Fibroblast of villous mesenchyme (primary cell): ENCODE measurements around the gene ZNF628. TPM values are rescaled to one million over a fixed set of nuclear protein-coding genes. Genes with fewer than 3 reads are reported as not detected.

ENCODE experiments used
- DNase-seq: peaks from one replicate; pipeline ENCODE4 v3.0.0-alpha.2; 2010; ENCODE audit warnings: low read depth
- H3K4me3 ChIP-seq: 2 replicates; pipeline ENCODE4 v1.5.1; 2011; ENCODE audit warnings: low read depth, mild to moderate bottlenecking, low read length
- total RNA-seq: library from RNA; depleted of rRNA; stranded (reverse); fragments of >200 nt; gene quantifications from 2 replicates; pipeline ENCODE4 v1.2.3, GENCODE V29; 2012
- TF ChIP-seq, protein P1 (sequence below): IDR thresholded peaks from 2 replicates; pipeline ENCODE4 v1.5.1; 2012; ENCODE audit warnings: low read depth, mild to moderate bottlenecking, low read length; ENCODE audit not compliant: insufficient read depth

The ZNF628 gene
- total RNA-seq, 1 donor = 0.86 TPM

DNA sequence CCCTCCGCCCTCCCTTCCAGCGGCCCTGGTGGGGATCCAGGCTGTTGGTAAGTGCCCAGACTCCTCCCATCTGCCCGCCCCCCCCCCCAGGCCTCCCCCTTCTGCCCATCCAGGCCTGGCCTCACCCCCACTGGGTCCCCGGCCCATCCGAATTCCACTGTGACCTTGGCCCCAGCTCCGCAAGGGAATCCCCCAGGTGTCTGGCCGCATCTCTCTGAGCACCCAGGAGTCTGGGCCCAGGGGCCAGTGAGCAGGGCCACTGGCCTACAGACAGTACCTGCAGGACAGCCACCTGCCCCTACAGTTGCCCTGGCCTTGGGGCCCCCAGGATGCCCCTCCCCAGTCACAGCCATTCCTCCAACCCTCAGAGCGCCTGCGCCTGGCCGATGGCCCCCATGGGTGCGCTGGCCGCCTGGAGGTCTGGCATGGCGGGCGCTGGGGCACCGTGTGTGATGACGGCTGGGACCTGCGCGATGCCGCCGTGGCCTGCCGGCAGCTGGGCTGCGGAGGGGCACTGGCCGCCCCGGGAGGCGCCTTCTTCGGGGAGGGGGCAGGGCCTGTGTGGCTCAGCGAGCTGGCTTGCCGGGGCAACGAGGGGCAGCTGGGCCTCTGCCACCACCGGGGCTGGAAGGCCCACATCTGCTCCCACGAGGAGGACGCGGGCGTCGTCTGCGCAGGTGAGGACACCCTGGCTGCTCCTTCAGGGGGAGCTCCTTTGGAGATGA, 12.7 kb downstream of the ZNF628 start:
- TF ChIP-seq, protein P1, sequence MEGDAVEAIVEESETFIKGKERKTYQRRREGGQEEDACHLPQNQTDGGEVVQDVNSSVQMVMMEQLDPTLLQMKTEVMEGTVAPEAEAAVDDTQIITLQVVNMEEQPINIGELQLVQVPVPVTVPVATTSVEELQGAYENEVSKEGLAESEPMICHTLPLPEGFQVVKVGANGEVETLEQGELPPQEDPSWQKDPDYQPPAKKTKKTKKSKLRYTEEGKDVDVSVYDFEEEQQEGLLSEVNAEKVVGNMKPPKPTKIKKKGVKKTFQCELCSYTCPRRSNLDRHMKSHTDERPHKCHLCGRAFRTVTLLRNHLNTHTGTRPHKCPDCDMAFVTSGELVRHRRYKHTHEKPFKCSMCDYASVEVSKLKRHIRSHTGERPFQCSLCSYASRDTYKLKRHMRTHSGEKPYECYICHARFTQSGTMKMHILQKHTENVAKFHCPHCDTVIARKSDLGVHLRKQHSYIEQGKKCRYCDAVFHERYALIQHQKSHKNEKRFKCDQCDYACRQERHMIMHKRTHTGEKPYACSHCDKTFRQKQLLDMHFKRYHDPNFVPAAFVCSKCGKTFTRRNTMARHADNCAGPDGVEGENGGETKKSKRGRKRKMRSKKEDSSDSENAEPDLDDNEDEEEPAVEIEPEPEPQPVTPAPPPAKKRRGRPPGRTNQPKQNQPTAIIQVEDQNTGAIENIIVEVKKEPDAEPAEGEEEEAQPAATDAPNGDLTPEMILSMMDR = no peak
- H3K4me3 ChIP-seq = no peak overlapping the region
- no peak for DNase-seq

DNA sequence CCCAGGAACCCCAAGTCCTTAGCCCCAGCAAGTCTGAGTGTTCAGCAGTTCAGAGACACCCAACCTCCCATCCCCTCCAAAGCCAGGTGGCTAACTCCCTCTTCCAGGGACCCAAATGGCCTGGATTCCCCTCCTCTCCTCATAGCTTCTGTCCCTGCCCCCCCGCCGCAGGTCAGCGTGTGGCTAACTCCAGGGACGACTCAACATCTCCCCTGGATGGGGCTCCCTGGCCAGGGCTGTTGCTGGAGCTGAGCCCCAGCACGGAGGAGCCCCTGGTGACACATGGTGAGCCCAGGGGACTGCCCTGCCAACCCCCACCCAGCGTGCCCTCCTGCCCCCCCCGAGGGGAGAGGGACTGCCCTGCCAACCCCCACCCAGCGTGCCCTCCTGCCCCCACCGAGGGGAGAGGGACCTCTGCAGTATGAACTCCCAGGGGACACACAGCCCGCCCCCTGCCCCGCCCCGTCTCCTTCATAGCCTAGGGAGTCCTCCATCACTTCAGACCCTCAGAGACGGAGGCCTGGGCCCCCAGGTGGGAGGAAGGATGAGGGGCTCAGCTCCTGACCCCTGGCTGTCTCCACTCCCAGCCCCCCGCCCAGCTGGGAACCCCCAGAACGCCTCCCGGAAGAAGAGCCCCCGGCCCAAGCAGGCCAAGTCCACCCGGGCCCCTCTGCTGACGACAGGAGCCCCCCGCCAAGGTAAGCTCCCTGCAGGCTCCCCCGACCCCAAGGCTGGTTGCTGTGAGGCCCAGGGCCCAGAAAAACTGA, 13.5 kb downstream of the ZNF628 start:
- DNase-seq = no peak
- TF ChIP-seq, protein P1 = no peak
- H3K4me3 ChIP-seq = no peak overlapping the region

DNA sequence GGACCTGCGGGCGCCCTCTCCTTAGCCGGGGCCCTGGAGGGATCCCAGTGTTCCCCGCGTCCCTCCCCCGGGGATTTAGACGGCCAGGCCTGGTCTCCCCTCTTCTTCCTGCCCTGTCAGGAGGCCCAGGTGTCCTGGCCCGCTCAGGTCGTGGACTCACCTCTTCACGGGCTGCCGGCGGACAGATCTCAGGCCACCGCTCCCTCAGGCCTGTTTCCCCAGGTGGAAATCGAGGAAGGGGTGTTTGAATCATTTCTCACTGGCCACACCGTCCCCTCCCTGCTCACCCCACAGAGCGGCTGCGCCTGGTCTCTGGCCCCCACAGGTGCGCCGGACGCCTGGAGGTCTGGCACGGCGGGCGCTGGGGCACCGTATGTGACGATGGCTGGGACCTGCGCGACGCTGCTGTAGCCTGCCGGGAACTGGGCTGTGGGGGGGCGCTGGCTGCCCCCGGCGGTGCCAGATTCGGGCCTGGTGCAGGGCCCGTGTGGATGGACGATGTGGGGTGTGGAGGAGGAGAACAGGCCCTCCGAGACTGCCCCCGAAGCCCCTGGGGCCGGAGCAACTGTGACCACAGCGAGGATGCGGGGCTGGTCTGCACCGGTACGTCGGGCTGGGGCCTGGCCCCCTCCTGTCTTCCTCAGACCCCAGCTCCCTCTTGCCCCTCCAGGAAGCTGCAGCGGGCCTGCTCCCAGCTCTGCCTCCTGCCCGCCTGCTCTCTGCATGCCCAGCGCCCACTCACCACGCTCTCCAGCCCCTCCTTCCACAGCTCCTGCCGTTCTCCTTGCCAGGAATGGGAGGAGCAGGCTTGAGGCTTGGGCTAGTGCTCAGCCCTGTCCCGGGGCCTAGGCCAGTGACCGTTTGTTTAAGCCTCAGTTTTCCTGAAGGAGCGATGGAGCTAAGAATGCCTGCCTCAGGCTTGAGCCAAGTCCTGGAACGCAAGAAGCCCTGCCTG, 14.3 kb downstream of the ZNF628 start:
- DNase-seq = no peak
- TF ChIP-seq, protein P1 = no peak
- H3K4me3 ChIP-seq = no peak overlapping the region

DNA sequence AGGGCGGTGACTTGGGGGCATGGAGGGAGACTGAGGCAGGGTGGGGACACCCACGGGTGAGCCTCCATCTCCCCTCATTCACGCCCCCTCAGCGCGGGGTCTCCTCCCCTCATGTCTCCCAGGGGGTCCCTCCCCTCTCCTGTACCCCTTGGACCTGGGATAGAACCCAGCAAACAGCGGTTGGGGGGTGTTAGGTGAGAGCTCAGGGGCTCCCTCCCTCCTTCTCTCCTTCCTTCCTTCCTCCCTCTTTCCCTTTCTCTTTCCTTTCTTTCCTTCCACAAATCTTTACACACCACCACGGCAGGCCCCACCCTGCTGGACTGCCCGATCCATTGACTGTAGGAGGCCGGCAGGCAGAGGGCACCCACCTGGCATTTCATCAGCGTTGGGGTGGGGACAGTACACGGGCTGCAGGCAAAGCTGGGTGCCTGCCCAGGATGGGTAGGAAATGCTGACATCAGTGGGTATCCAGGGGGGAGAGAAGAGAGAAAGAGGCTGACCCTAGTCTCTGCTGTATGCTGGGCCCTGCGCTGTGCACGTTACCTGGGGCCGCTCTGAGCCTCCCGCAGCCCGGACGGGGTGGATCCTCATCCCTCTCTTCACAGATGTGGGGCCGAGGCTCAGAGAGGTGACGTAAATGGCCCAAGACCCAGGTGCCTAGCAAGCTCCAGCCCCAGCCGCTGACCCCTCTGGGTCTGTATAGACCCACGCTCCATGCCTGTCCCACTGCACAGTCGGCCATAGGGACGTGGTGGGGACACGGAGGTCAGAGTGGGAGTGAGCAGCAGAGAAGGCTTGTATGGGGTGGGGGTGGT, 15.3 kb downstream of the ZNF628 start:
- DNase-seq = no peak
- TF ChIP-seq, protein P1 = no peak
- no peak overlapping the region for H3K4me3 ChIP-seq

DNA sequence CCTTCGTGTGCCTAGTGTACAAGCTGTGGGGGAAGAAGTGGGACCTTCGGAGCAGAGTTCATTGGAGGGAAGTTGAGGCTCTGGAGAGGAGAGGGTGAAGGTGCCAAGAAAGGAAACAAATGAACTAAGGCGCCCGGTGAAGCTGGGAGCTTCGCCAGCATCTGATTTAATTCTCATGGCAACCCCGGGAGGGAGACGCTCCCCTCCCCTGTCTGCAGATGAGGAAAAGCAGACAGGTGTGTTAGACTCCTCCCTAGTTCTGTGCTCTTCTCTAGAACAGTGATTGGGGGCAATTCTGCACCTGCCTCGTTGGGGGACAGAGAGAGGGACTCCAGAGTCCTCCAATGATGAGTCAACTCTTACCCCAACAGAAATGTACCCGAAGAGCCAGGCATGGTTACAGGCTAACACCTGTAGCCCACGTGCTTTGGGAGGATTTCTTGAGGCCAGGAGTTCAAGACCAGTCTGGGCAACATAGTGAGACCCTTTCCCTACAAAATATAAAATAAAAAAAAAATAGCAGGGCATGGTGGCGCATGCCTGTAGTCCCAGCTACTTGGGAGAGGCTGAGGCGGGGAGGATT, 16.0 kb downstream of the ZNF628 start:
- TF ChIP-seq, protein P1 = no peak
- DNase-seq = no peak

More for the DNA sequence above, 16.0 kb downstream of the ZNF628 start:
- H3K4me3 ChIP-seq = no peak overlapping the region
